Esophagus muscularis mucosa (tissue), 3 donors: ENCODE data around the gene TRPM3.

Source experiments
- POLR2A ChIP-seq: fragments of 450-650 bp; IDR thresholded peaks from one replicate; pipeline ENCODE4 v1.6.1; 2017; ENCODE audit warnings: antibody characterized with exemption, moderate library complexity, mild to moderate bottlenecking, low read depth
- TF ChIP-seq, protein P1 (sequence below), 3 experiments: fragments of 200-600 bp in 2 of 3; fragments of 450-650 bp in 1 of 3; sonication (generic) in 2 of 3; IDR thresholded peaks; one replicate each; pipeline ENCODE4 v1.5.1; 2017 to 2019; ENCODE audit warnings: antibody characterized with exemption in 3 of 3, mild to moderate bottlenecking in 2 of 3, moderate library complexity in 1 of 3

DNA sequence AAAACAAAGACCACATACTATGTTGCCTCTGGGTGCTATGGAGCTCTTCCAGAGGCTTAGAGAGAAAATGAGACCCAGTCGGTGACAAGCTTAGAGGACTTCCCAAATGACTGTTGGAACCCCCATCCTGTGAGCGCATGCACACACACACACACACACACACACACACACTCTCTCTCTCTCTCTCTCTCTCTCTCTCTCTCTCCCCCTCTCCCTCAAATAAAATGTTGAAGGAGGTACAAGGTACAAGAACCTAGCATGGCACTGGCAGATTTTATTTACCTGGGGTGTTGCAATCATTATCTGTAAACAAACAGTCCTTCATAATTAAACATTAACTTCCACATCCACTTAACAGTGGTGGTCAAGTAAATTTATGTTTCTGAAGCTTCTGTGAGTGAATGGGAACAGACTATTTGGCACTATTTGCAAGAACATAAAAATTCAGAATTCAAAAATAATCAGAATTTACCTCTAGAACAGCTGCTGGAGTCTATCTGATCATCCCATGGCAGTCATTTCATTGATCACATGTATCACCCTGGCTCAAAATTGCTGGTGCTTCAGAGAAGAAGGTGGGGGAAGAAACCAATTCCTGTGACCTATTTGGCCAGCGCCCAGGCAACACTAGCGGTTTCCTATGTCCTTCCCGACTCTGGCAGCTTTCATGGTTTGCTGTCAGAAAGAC, 24.9 kb downstream of the TRPM3 start:
- TF ChIP-seq, protein P1, sequence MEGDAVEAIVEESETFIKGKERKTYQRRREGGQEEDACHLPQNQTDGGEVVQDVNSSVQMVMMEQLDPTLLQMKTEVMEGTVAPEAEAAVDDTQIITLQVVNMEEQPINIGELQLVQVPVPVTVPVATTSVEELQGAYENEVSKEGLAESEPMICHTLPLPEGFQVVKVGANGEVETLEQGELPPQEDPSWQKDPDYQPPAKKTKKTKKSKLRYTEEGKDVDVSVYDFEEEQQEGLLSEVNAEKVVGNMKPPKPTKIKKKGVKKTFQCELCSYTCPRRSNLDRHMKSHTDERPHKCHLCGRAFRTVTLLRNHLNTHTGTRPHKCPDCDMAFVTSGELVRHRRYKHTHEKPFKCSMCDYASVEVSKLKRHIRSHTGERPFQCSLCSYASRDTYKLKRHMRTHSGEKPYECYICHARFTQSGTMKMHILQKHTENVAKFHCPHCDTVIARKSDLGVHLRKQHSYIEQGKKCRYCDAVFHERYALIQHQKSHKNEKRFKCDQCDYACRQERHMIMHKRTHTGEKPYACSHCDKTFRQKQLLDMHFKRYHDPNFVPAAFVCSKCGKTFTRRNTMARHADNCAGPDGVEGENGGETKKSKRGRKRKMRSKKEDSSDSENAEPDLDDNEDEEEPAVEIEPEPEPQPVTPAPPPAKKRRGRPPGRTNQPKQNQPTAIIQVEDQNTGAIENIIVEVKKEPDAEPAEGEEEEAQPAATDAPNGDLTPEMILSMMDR (IDR thresholded peaks at IDR 0.05), result no peak
- no peak for TF ChIP-seq POLR2A
